ENCODE data around the gene FREM2. TPM values are rescaled to one million over a fixed set of nuclear protein-coding genes. Genes with fewer than 3 reads are reported as not detected.

FREM2 gene
- total RNA-seq, 1 experiment from 2014 or later, result 0.46 TPM

DNA sequence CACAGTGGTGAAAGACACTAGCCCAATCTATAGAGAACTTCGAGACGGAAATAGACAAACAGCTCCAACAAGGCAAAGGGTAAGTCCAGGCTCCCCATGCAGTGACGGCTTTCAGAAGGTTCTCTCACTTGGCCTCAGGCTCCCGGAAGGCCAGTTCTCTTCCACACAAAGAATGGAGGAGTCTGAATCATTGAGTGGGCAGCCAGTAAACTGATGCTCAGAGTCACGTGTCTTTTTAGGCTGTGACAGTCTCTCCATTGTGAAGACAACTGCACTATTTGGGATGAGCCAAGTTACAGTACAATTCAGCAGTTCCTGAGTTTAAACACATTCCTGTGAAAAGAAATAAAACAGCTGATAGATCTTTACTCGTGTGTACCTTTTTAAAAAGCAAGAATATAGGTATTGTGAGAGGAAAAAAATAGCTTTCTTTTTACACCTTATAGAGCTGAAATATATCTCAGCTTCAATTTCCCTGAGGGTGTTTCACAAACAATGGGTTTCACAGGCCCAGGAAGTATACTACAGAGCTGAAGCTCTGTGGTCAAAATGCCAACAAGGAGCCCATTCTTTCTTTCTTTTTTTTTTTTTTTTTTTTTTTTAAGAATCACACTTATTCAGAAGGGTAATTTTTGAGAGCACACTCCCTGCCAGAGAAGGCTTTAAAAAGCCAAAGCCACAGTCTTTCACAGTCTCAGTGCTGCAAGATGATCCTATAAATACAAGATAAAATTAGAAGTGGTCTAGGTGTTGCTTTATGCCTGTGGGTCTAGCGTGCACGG lies 135.1 kb downstream of the FREM2 start:
- DNase-seq (ENCODE audit: low spot score), result peak; percentile 12

DNA sequence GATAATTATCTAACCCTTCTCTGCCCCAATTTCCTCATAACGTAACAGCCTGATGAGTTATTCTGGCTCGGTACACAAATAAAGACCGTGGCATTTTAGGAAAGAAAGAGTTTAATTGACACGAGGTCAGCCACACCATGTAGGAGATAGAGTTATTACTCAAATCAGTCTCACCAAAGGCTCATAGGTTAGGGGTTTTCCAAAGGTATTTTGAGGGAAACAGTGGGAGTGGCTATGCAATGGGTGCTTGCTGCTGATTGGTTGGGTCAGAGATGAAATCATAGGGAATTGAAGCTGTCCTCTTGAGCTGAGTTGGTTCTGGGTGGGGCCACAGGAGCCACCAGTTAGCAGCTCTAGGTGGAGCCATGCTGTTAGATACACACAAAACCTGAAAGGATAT lies 137.5 kb downstream of the FREM2 start:
- DNase-seq (ENCODE audit: low spot score), result no peak

DNA sequence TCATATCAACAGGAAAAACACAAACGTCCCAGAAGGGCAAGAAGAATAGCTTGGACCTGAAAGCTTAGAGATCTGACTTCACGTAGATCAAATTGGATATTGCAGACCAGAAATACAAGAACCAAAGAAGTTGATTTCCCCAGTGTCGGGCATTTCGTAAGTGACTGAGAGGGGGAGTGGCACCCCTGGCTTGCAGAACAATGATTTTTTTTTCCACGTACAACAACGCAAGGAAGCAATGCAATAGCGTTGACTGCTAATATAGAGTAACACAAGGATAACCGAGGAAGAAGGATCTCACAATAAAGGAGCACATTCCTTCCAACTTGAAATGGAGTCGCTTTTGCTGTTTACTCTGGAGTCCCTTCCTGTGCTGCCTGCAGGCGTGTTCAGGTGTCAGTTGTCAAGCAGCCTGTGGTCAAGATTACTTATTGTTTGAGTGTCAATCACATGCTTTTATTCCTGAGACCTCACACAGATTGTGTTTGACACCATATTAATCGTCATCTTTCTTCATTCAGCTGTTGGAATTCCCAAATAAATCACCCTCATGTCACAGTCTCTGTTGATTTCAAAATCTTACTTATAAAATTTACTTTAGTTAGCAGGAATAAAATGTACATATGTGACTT lies 139.4 kb downstream of the FREM2 start:
- DNase-seq (ENCODE audit: low spot score), result no peak

GRCh38 chr13:38830442-38831045 lies 143.7 kb downstream of the FREM2 start:
- DNase-seq (ENCODE audit: low spot score), result no peak

- DNase-seq (ENCODE audit: low spot score), result no peak
Observed at GRCh38 chr13:38844581-38844980, 157.7 kb downstream of the FREM2 start.

- no peak for DNase-seq (ENCODE audit: low spot score)
Observed at GRCh38 chr13:38848360-38848759, 161.5 kb downstream of the FREM2 start.

GRCh38 chr13:38849315-38849714 lies 162.4 kb downstream of the FREM2 start:
- no peak for DNase-seq (ENCODE audit: low spot score)

DNA sequence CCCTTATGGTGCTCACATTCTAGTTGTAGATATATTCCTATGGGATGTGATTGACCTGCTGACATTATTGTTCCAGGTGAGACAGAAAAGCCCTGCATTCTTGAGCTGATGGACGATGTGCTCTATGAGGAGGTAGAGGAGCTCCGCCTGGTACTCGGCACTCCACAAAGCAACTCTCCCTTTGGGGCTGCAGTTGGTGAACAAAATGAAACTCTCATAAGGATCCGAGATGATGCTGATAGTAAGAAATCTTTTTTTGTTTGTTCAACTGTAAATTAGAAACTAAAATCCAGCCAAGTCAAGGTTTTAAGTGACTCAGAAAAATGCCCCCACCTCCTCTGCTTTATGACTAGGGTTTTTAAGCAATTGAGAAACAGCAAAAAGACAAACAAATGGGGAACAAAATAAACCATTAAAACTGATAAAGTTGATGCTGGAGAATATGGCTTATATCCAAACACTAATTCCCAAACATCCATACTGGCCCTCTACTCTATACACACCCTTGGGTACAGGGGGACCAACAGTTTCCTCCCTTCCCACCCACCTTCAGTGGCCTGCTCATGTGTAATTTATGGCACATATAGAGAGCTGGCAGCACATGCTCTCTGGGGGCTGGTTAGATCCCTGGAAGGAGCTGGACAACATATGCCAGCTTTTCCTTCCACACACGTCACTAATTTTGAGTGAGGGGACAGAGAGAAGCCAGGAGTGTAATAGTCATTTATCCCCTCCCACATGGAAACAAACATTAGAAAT lies 164.2 kb downstream of the FREM2 start:
- no peak for DNase-seq (ENCODE audit: low spot score)

DNA sequence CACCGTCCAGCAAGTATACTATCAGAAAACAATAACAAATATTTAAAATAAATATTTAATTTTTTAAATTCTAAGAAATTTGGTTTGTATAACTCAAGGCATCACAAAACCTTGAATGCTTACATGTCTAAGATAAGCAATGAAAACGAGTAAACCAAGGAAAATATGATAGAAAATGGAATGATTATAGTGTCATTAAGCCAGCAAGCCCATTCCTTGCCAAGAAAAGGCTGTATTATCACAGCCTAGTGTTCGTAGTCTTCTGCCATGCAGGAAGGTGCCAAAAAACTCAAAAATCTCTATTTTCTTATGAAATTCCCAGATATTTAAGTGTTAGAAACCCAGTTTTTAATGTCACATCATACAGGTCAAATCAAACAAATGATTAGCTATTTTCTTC lies 167.3 kb downstream of the FREM2 start:
- DNase-seq (ENCODE audit: low spot score), result no peak

DNA sequence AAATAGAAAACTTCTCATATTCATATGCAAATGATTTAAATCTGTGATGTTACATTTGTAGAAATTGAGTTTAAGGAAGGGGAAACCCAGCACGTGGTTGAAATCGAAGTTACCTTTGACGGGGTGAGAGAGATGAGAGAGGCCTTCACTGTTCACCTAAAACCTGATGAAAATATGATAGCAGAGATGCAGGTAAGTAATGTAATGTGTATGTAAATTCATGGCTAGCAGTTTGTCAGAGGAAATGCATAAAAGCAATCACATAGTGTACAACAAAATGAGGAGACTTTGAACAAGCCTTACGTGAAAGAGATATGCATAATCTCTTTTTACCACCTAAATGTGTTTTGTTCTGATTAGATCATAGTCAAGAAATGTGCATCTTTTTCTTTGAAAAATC lies 169.2 kb downstream of the FREM2 start:
- no peak for DNase-seq (ENCODE audit: low spot score)

DNA sequence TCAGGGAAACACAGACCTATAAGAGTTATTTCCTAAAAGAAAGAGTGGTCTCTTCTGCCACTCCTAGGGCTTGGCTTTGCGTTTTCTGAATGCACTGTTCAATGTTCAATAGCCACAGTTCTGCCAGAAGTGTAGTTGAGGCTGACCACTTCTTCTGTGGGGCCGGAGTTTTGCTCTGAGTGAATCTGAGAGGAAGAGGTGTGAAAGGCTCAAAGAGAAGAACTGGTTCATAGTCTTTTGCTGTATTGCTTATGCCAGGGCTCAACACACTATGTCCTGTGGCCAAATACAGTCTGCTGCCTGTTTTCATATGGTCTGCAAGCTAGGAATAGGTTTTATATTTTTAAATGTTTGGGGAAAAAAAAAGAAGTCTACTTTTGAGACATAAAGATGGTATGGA lies 175.6 kb downstream of the FREM2 start:
- DNase-seq (ENCODE audit: low spot score), result no peak

- DNase-seq (ENCODE audit: low spot score), result no peak
Observed at GRCh38 chr13:38863536-38863935, 176.7 kb downstream of the FREM2 start.

DNA sequence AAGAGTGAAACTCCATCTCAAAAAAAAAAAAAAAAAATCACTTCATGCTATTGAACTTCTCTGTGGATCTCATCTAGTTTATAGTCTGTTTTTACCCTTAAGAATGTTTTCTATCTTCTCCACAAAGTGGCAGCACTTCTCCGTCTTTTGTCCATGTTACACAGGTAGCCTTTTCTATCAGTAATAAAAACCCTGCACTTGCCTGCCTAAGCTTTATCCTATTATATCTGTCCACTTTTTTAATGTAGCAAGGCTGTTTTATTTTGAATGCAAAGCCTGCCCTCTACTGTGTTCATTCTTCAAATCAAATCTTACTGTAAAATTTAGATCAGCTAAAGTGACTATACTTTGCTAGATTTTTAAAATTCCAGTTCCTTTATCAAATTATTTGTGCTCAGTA lies 179.8 kb downstream of the FREM2 start:
- no peak for DNase-seq (ENCODE audit: low spot score)

GRCh38 chr13:38868399-38868798 lies 181.5 kb downstream of the FREM2 start:
- DNase-seq (ENCODE audit: low spot score), result no peak

- no peak for DNase-seq (ENCODE audit: low spot score)
Observed at GRCh38 chr13:38868870-38869269, 182.0 kb downstream of the FREM2 start.

GRCh38 chr13:38871275-38871674 lies 184.4 kb downstream of the FREM2 start:
- DNase-seq (ENCODE audit: low spot score), result no peak

- peak; percentile 43 for DNase-seq (ENCODE audit: low spot score)
Observed at GRCh38 chr13:38872693-38873092, 185.8 kb downstream of the FREM2 start.

DNA sequence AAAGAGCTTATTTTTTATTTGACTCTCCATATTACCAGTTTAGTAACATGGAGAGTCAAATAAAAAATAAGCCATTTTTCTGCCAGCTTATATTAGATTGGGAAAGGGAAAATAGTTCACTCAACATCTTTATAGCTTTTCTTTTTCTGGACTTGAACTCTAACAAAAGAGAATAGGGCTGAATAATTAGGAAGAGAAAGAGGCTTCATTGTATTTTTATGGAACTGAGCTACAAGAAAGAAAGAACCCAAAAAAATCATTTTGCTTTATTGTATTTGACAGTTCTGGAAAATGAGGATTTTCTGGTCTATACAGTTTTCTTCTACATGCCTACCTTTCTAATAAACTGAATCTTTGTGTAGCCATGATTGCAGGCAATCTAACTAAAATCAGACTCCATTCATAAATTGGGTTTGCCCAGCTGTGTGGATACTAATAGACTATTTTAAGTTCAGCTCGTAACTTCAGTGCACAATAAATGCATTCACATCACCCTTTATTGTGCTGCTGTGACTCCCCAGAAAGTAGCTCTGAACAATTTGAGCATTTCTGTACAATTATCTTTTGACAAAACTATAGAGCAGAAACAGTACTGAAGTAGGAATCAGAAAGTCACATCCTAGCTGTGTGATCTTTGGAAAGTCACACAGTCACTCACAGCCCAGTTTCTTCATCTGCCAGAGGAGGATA lies 188.5 kb downstream of the FREM2 start:
- DNase-seq (ENCODE audit: low spot score), result no peak

DNA sequence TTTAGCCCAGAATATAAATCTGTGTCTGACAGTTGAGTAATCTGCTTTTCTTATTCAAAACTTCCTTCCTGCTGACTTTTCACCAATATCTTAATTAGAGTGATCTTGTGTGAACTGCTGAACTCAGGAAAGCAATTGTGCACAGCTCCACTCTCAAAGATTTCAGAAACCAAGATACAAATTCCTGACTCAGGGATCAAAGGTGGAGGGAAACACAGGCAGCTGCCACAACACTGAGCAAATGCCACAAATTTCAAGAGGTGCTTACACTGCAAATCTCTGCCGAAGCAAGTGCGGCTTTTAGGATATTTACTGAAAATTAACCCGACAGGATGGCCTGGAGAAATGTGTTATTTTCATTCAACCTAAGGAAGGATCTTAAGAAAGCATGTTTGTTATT lies 192.4 kb downstream of the FREM2 start:
- no peak for DNase-seq (ENCODE audit: low spot score)

DNA sequence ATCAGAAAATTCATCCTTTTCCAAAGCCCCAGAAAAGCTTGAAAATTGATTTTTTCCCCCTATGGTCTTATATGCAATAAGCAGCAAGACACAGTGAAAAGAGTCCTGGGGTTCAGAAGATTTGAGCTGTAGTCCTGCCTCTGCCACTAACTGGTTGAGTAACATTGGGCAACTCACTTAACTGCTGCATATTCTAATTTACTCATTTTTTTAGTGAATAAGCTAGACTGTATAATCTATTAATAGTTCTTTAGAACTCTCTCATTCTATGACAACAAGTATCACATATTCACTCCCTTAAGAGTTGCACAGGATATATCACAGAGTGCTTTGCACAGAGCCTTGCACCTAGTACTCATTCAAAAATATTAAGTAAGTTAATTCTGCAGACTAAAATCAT lies 192.9 kb downstream of the FREM2 start:
- no peak for DNase-seq (ENCODE audit: low spot score)

DNA sequence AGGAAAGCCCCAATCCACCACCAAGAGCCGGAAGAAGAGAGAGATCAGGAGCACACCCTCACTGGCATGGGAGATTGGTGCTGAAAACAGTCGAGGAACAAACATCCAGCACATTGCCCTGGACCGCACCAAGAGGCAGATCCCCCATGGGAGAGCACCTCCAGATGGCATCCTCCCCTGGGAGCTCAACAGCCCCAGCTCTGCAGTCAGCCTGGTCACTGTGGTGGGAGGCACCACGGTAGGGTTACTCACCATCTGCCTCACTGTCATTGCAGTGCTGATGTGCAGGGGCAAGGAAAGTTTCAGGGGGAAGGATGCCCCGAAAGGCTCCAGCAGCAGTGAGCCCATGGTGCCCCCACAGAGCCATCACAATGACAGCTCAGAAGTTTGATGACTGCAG lies 193.5 kb downstream of the FREM2 start:
- no peak for DNase-seq (ENCODE audit: low spot score)

DNA sequence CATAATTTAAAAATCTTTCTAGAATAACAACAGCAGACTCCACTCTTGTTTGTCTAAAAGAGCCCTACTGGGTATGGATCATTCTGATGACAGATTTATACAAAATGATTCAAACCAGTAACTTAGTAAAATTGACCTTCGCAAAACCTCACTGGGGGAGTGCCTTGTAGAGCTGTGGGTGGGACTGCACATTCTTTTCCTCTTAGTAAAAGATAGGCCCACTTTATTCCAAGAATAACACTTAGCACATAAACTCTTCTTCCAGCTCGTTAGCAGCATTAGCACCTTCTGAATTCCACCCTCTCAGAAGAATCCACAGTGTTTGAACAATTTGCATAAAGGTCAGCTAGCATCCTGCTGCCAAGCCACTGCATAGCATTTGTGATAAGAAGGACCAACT lies 196.9 kb downstream of the FREM2 start:
- DNase-seq (ENCODE audit: low spot score), result no peak
